ENCODE measurements around the gene PRKCH.

PRKCH gene

GRCh38 chr14:61575551-61576150, 254.3 kb downstream of the PRKCH start:
- DNase-seq (ENCODE audit: low read depth in 2 of 2, low spot score in 1 of 2): no peak

- DNase-seq (ENCODE audit: low read depth in 2 of 2, low spot score in 1 of 2): no peak
Observed at GRCh38 chr14:61577506-61577931, 256.1 kb downstream of the PRKCH start.

- no peak for DNase-seq (ENCODE audit: low read depth in 2 of 2, low spot score in 1 of 2)
Observed at GRCh38 chr14:61578745-61579144, 257.4 kb downstream of the PRKCH start.

GRCh38 chr14:61581340-61581739, 260.0 kb downstream of the PRKCH start:
- DNase-seq (ENCODE audit: low read depth in 2 of 2, low spot score in 1 of 2): no peak

GRCh38 chr14:61581955-61582615, 260.7 kb downstream of the PRKCH start:
- DNase-seq (ENCODE audit: low read depth in 2 of 2, low spot score in 1 of 2): no peak

GRCh38 chr14:61582815-61583214, 261.4 kb downstream of the PRKCH start:
- DNase-seq (ENCODE audit: low read depth in 2 of 2, low spot score in 1 of 2): no peak

GRCh38 chr14:61584331-61584741, 263.0 kb downstream of the PRKCH start:
- DNase-seq (ENCODE audit: low read depth in 2 of 2, low spot score in 1 of 2): no peak

- no peak for DNase-seq (ENCODE audit: low read depth in 2 of 2, low spot score in 1 of 2)
Observed at GRCh38 chr14:61585598-61586543, 264.5 kb downstream of the PRKCH start.

GRCh38 chr14:61586544-61587055, 265.2 kb downstream of the PRKCH start:
- DNase-seq (ENCODE audit: low read depth in 2 of 2, low spot score in 1 of 2): no peak

GRCh38 chr14:61587081-61587713, 265.8 kb downstream of the PRKCH start:
- DNase-seq (ENCODE audit: low read depth in 2 of 2, low spot score in 1 of 2): no peak

- no peak for DNase-seq (ENCODE audit: low read depth in 2 of 2, low spot score in 1 of 2)
Observed at GRCh38 chr14:61588419-61588901, 267.1 kb downstream of the PRKCH start.

- DNase-seq (ENCODE audit: low read depth in 2 of 2, low spot score in 1 of 2): no peak
Observed at GRCh38 chr14:61589691-61590581, 268.6 kb downstream of the PRKCH start.

- no peak for DNase-seq (ENCODE audit: low read depth in 2 of 2, low spot score in 1 of 2)
Observed at GRCh38 chr14:61591862-61592261, 270.5 kb downstream of the PRKCH start.

GRCh38 chr14:61593330-61593729, 272.0 kb downstream of the PRKCH start:
- no peak for DNase-seq (ENCODE audit: low read depth in 2 of 2, low spot score in 1 of 2)

- DNase-seq (ENCODE audit: low read depth in 2 of 2, low spot score in 1 of 2): no peak
Observed at GRCh38 chr14:61596990-61597389, 275.6 kb downstream of the PRKCH start.

- no peak for DNase-seq (ENCODE audit: low read depth in 2 of 2, low spot score in 1 of 2)
Observed at GRCh38 chr14:61598980-61599379, 277.6 kb downstream of the PRKCH start.

GRCh38 chr14:61599942-61600341, 278.6 kb downstream of the PRKCH start:
- DNase-seq (ENCODE audit: low read depth in 2 of 2, low spot score in 1 of 2): no peak
